Epidermal melanocyte (primary cell): ENCODE data around the gene ZNF576.
A peak's percentile ranks its signal among the peaks of the same experiment; 100 is the strongest.
"Not testable (repeated sequence)": the region's sequence is repeated elsewhere in the genome, so short reads cannot be mapped to it uniquely, and the experiment has no call there.

Experiments
- DNase-seq: peaks from one replicate; pipeline ENCODE4 v3.0.0; 2011; ENCODE audit warnings: low spot score; ENCODE audit not compliant: insufficient read length

Gene ZNF576

GRCh38 chr19:43575156-43575950, 21.0 kb upstream of the ZNF576 start, which contains the start of the genes PINLYP and XRCC1:
Gene PINLYP (plus strand): TSS chr19:43575801. CDS start chr19:43577192, 1,391 bp downstream.
Gene XRCC1 (minus strand): TSS chr19:43575527. CDS start chr19:43575458, 69 bp downstream.
- DNase-seq: peak; percentile 95

- DNase-seq: no peak
These were observed 20.2 kb upstream of the ZNF576 start for GRCh38 chr19:43575955-43576878.

GRCh38 chr19:43578787-43579186, 17.6 kb upstream of the ZNF576 start:
- no peak for DNase-seq

GRCh38 chr19:43581467-43581866, 14.9 kb upstream of the ZNF576 start:
- DNase-seq: no peak

GRCh38 chr19:43582495-43582894, 13.9 kb upstream of the ZNF576 start:
- no peak for DNase-seq

GRCh38 chr19:43584484-43584883, 11.9 kb upstream of the ZNF576 start:
- DNase-seq: no peak

GRCh38 chr19:43586346-43586745, 10.0 kb upstream of the ZNF576 start:
- DNase-seq: no peak

- not testable (repeated sequence) for DNase-seq
These were observed 9.4 kb upstream of the ZNF576 start for GRCh38 chr19:43587029-43587428.

- no peak for DNase-seq
These were observed 7.1 kb upstream of the ZNF576 start for GRCh38 chr19:43589277-43589676.

GRCh38 chr19:43589678-43590077, 6.7 kb upstream of the ZNF576 start:
- no peak for DNase-seq

GRCh38 chr19:43591904-43592772, 4.3 kb upstream of the ZNF576 start:
- no peak for DNase-seq

- DNase-seq: no peak
These were observed 3.5 kb upstream of the ZNF576 start for GRCh38 chr19:43592800-43593350.

GRCh38 chr19:43594081-43594697, 2.2 kb upstream of the ZNF576 start:
- no peak for DNase-seq

- no peak for DNase-seq
These were observed 1.4 kb upstream of the ZNF576 start for GRCh38 chr19:43594710-43595604.

GRCh38 chr19:43595605-43595998, 793 bp upstream of the ZNF576 start:
- DNase-seq: no peak

GRCh38 chr19:43596842-43597461, 557 bp downstream of the ZNF576 start:
- DNase-seq: no peak

GRCh38 chr19:43597876-43598275, 1.5 kb downstream of the ZNF576 start:
- no peak for DNase-seq

GRCh38 chr19:43598445-43599240, 2.2 kb downstream of the ZNF576 start:
- DNase-seq: no peak
